ENCODE results near the gene SLBP.

DNA sequence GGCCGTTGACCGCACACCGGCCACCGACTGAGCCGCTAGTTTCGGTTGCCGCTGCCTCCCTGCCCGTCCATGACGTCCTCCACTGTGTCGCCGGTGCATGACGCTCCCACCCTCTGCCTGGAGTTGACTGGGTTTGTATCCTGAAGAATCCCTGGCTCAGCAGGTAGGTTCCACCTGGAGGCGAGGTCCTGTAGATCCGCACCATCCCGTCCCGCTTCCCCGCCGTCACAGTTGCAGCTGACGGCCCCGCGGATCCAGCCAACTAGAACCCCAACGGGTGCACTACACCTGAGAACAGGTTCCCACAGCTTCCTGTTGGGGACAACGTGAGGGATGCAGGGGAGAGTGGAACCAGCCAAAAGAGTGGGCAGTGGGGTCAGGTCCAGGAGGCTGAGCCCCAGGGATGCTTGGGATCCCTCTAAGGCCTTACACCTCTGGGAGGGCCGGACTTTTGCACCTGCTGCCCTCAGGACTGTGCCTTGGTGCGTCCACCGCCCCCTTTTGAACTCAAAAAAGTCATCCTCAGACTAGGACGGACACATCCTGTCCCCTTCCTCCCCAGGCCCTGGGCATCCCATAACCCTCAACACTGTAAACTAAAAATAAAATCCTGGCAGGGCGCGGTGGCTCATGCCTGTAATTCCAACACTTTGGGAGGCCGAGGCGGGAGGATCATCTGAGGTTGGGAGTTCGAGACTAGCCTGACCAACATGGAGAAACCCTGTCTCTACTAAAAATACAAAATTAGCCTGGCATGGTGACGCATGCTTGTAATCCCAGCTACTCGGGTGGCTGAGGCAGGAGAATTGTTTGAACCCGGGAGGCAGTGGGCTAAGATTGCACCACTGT, 1.1 kb upstream of the SLBP start:
- TF ChIP-seq TEAD4 (IDR thresholded peaks at IDR 0.05; ENCODE audit: low read depth, low read length) (no peak), SUZ12 (IDR thresholded peaks at IDR 0.05; ENCODE audit: low read length) (no peak), NRF1 (IDR thresholded peaks at IDR 0.05; ENCODE audit: low read depth, low read length) (no peak), BRCA1 (IDR thresholded peaks at IDR 0.05; ENCODE audit: low read depth, low read length) (no peak), CEBPB (IDR thresholded peaks at IDR 0.05; ENCODE audit: low read depth, low read length) (no peak), EZH2 (IDR thresholded peaks at IDR 0.05; ENCODE audit: low read depth, low read length, severe bottlenecking) (no peak)
- TF ChIP-seq, protein P1, sequence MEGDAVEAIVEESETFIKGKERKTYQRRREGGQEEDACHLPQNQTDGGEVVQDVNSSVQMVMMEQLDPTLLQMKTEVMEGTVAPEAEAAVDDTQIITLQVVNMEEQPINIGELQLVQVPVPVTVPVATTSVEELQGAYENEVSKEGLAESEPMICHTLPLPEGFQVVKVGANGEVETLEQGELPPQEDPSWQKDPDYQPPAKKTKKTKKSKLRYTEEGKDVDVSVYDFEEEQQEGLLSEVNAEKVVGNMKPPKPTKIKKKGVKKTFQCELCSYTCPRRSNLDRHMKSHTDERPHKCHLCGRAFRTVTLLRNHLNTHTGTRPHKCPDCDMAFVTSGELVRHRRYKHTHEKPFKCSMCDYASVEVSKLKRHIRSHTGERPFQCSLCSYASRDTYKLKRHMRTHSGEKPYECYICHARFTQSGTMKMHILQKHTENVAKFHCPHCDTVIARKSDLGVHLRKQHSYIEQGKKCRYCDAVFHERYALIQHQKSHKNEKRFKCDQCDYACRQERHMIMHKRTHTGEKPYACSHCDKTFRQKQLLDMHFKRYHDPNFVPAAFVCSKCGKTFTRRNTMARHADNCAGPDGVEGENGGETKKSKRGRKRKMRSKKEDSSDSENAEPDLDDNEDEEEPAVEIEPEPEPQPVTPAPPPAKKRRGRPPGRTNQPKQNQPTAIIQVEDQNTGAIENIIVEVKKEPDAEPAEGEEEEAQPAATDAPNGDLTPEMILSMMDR (IDR thresholded peaks at IDR 0.05; ENCODE audit: control extremely low read depth in 1 of 3, insufficient read depth in 1 of 3, low read depth in 1 of 3, low read length in 3 of 3): no peak

Data from H1 (cell line).